ENCODE measurements around the gene CEP41. TPM values are rescaled to one million over a fixed set of nuclear protein-coding genes. Genes with fewer than 3 reads are reported as not detected.

The CEP41 gene
- total and polyA plus RNA-seq, 2 of the 13 experiments (the other 11 are each of a cell fraction or from before 2014, with no cell fraction given), result 8.7 to 9.0 TPM

GRCh38 chr7:130441408-130441869, 623 bp upstream of the CEP41 start (continued):
- TF ChIP-seq NR2F2 (IDR thresholded peaks at IDR 0.05; ENCODE audit: borderline replicate concordance, low read depth) (no peak), SMC3 (IDR thresholded peaks at IDR 0.05; ENCODE audit: low read length) (no peak), RFX1 (IDR thresholded peaks at IDR 0.05) (no peak; the same call in 1 of the 2 replicates), ZNF512B (CRISPR knock-in tag; IDR thresholded peaks at IDR 0.05; ENCODE audit: borderline replicate concordance) (no peak)

- Histone ChIP-seq H3K27ac (ENCODE audit: extremely low read length, insufficient read depth, low read length) (no peak overlapping the region), H4K20me1 (ENCODE audit: insufficient read depth, low read length) (no peaks in the 10 kb centered on the region), H3K4me3 (replicated peaks in 1 of 3; ENCODE audit: insufficient read depth in 1 of 3, low read depth in 2 of 3, low read length in 3 of 3) (no peak overlapping the region), H3K4me1 (ENCODE audit: insufficient read depth, low read length) (peaks cover 15% of the 10 kb centered on the region), H3K4me2 (ENCODE audit: low read depth, low read length) (no peak overlapping the region), H3K27me3 (ENCODE audit: control insufficient read depth in 1 of 2, insufficient read depth in 2 of 2, low read length in 2 of 2) (no peaks in the 10 kb centered on the region), H3K9me3 (ENCODE audit: low read length) (no peaks in the 10 kb centered on the region), H3K36me3 (replicated peaks in 1 of 2; ENCODE audit: control insufficient read depth in 1 of 2, insufficient read depth in 2 of 2, low read length in 2 of 2) (no peaks in the 10 kb centered on the region), H3K79me2 (ENCODE audit: insufficient read depth, low read length) (no peaks in the 10 kb centered on the region), H3K9ac (ENCODE audit: insufficient read depth, low read depth, low read length) (no peak overlapping the region), H2AFZ (ENCODE audit: low read length) (no peak overlapping the region)
- TF ChIP-seq IRX3 (CRISPR knock-in tag; IDR thresholded peaks at IDR 0.05; ENCODE audit: borderline replicate concordance, low read depth) (no peak), NR2C2 (CRISPR knock-in tag; IDR thresholded peaks at IDR 0.05; ENCODE audit: borderline replicate concordance) (no peak)
- in situ Hi-C loops (cut with HindIII; ENCODE audit: extremely low pct_ligation_motif_present, low pct_unique_long_range_greater_than_20kb), result no loop called here
- DNase-seq (ENCODE audit: low spot score) (no peak), FAIRE-seq (no peak), ATAC-seq (no peak)
- BruUV-seq (replicated peaks), result no TSS peak
- ChIA-PET POLR2A (no interaction called here), CTCF (ENCODE audit: low intra/inter-chr PET ratio, low total read pairs) (no interaction called here)
- 89% methylated on average over 1 of the region's 1 CpG for WGBS (ENCODE audit: low lambda C conversion rate)
- intact Hi-C loops (cut with micrococcal nuclease; ENCODE audit: unreplicated experiment), result no loop called here
These were observed 4.6 kb downstream of the CEP41 start for GRCh38 chr7:130436253-130436652.

Data from HepG2 (cell line).